Heart left ventricle (tissue), 16 donors: ENCODE results near the gene AOC3. TPM values are rescaled to one million over a fixed set of nuclear protein-coding genes. Genes with fewer than 3 reads are reported as not detected.
"Not testable (repeated sequence)": the region's sequence is repeated elsewhere in the genome, so short reads cannot be mapped to it uniquely, and the experiment has no call there.

Experiments
- ATAC-seq, 4 donors: fragments of 200-7000 bp; cut with Tn5 transposase; one replicate each; pipeline ENCODE4 v1.9.1; 2020 to 2022; ENCODE audit warnings: moderate library complexity in 4 of 4, mild to moderate bottlenecking in 3 of 4, moderate number of reproducible peaks in 1 of 4
- DNase-seq, 5 donors: peaks; one replicate each; pipeline ENCODE4 v3.0.0-alpha.2; 2020
- H3K27ac ChIP-seq, 12 donors: fragments of 200-600 bp; sonication (generic) in 4 of 12; one replicate each; pipeline versions ENCODE4 v1.5.0 to v1.8.0; 2016 to 2022; ENCODE audit warnings: mild to moderate bottlenecking in 2 of 12
- H3K27me3 ChIP-seq, 9 donors: fragments of 200-600 bp; sonication (generic) in 2 of 9; one replicate each; pipeline versions ENCODE4 v1.5.1 to v1.8.0; 2016 to 2022; ENCODE audit warnings: mild to moderate bottlenecking in 3 of 9
- H3K36me3 ChIP-seq, 9 donors: fragments of 200-600 bp; sonication (generic) in 2 of 9; one replicate each; pipeline versions ENCODE4 v1.5.0 to v1.8.0; 2018 to 2022; ENCODE audit warnings: mild to moderate bottlenecking in 2 of 9
- H3K4me1 ChIP-seq, 12 donors: fragments of 200-600 bp; sonication (generic) in 4 of 12; one replicate each; pipeline versions ENCODE4 v1.5.0 to v1.8.0; 2016 to 2022; ENCODE audit warnings: mild to moderate bottlenecking in 3 of 12
- H3K4me3 ChIP-seq, 12 donors: fragments of 200-600 bp; sonication (generic) in 4 of 12; one replicate each; pipeline versions ENCODE4 v1.5.0 to v1.8.0; 2017 to 2022; ENCODE audit warnings: mild to moderate bottlenecking in 9 of 12, moderate library complexity in 4 of 12
- H3K9me3 ChIP-seq, 12 donors: fragments of 200-600 bp; sonication (generic) in 4 of 12; one replicate each; pipeline versions ENCODE4 v1.5.0 to v1.8.0; 2016 to 2022; ENCODE audit warnings: mild to moderate bottlenecking in 1 of 12
- CTCF ChIP-seq, 12 donors: fragments of 200-600 bp; sonication (generic) in 4 of 12; IDR thresholded peaks; one replicate each; pipeline versions ENCODE4 v1.5.0 to v1.8.0; 2018 to 2022; ENCODE audit warnings: antibody characterized with exemption in 12 of 12, mild to moderate bottlenecking in 5 of 12
- POLR2A ChIP-seq, 2 donors: fragments of 450-650 bp; IDR thresholded peaks; one replicate each; pipeline ENCODE4 v1.6.1; 2017; ENCODE audit warnings: antibody characterized with exemption in 2 of 2, mild to moderate bottlenecking in 2 of 2, moderate library complexity in 2 of 2
- WGBS, 4 donors: extraction: QIAGEN DNeasy Blood & Tissue Kit in 2 of 4; methylation state at CpG; one replicate each; pipeline versions ENCODE4 v1.1.5 to v1.1.7; 2013 to 2018; 5-methylcytosine and 5-hydroxymethylcytosine counted together
- intact Hi-C, 10 donors: fragments of 100-400 bp; cut with DNase I; formaldehyde crosslinking; loops; one replicate each; pipeline versions ENCODE4 v1.11.1 to v1.14.2; 2022
- polyA plus RNA-seq, 2 donors: library from polyadenylated mRNA; stranded (reverse); fragments of 200-250 nt; gene quantifications; one replicate each; pipeline ENCODE4 v1.2.3, GENCODE V29; 2013
- total RNA-seq, 9 donors: library from RNA; depleted of rRNA in 2 of 9; stranded (reverse); fragments of >200 nt in 2 of 9; fragmentation: NEBNext Ultra II Directional in 3 of 9; extraction: Animal tissue kit (Norgen Biotek cat#: 25700) in 3 of 9; gene quantifications; one replicate each; pipeline versions ENCODE4 v1.1.0 to v1.2.4, GENCODE V29; 2016 to 2023
- donor health status: ischemic (EF 13 %, LVEDD 7.1; RV severe dilation, severe dysfunction).
- donor health status: healthy with polysubstance abuse.
- donor health status: DM: no; HTN: yes; CAD: no.
- donor health status: DM: no; HTN: no; CAD: no.
- donor health status: ischemic (EF 25% LVEDD 6.9; RV normal size, moderate dysfunction).
- donor health status: ischemic (EF 25% LVEDD 5.7; RV mildly dilated, moderate dysfunction).
- donor health status: healthy.
- donor health status: DM: yes; HTN: yes; CAD: no.
- donor health status: ischemic (EF 35%, LVEDD 5.7; RV mildly dilated, moderate dysfunction).
- donor health status: nonischemic (EF 11% LVEDD 7.7; RV severe dilation, severe dysfunction).
- donor health status: DM: yes; HTN: yes; CAD: no.
- donor health status: PGD.
- donor health status: ischemic (EF 29% LVEDD 5.4; RV normal size, mild dysfunction).
- donor health status: nonischemic (EF 23%, LVEDD 6.1; RV moderate dilation, normal function).

AOC3 gene
- total and polyA plus RNA-seq, 11 donors: 3.9 to 55.4 (median 10.2) TPM

GRCh38 chr17:42855048-42855596 lies 4.1 kb downstream of the AOC3 start:
- DNase-seq (peak in 1 of 5 donors; percentile 52), ATAC-seq (no peak)
- Histone ChIP-seq H3K4me1 (peaks cover 0 to 22% (median 6%) of the 10 kb centered on the region in 12 donors), H3K4me3 (peak overlapping the region in 1 of 12 donors; percentile 53), H3K9me3 (no peaks in the 10 kb centered on the region), H3K27ac (peak overlapping the region in 1 of 12 donors; percentile 40), H3K36me3 (no peaks in the 10 kb centered on the region), H3K27me3 (peaks cover 0 to 4% (median 0%) of the 10 kb centered on the region in 9 donors)
- TF ChIP-seq POLR2A (IDR thresholded peaks at IDR 0.05) (no peak), CTCF (IDR thresholded peaks at IDR 0.05) (no peak)
- WGBS, 4 donors: 79 to 85% (median 83%) methylated on average over 8 of the region's 8 CpGs
- intact Hi-C loops: no loop called here

DNA sequence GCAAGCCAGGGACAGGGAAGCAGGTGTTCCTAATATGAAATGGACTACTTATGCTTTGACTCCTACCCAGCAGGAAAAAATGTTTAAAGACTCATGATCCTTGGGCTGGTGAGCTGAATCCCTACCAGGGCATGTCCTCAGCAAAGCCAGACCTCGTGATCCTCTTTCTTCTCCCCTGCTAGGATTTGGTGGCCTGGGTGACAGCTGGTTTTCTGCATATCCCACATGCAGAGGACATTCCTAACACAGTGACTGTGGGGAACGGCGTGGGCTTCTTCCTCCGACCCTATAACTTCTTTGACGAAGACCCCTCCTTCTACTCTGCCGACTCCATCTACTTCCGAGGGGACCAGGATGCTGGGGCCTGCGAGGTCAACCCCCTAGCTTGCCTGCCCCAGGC lies 5.1 kb downstream of the AOC3 start:
- peaks cover 0 to 14% (median 0%) of the 10 kb centered on the region in 12 donors for H3K4me1 ChIP-seq
- H3K4me3 ChIP-seq, intact Hi-C loops, ATAC-seq, H3K36me3 ChIP-seq, H3K9me3 ChIP-seq, H3K27ac ChIP-seq, H3K27me3 ChIP-seq: not testable (repeated sequence)
- DNase-seq: peak in 1 of 5 donors; percentile 22
- 80 to 86% (median 84%) methylated on average over 1 to 8 of the region's 8 CpGs for WGBS, 4 donors

GRCh38 chr17:42856516-42856915 lies 5.5 kb downstream of the AOC3 start:
- ATAC-seq, H3K4me3 ChIP-seq, intact Hi-C loops, H3K36me3 ChIP-seq, H3K27me3 ChIP-seq, H3K9me3 ChIP-seq: not testable (repeated sequence)
- Histone ChIP-seq H3K4me1 (peaks cover 0 to 14% (median 0%) of the 10 kb centered on the region in 12 donors), H3K27ac (peak overlapping the region in 1 of 12 donors; percentile 19)
- 75 to 88% (median 83%) methylated on average over 6 to 7 of the region's 8 CpGs for WGBS, 4 donors
- DNase-seq: peak in 1 of 5 donors; percentile 24

DNA sequence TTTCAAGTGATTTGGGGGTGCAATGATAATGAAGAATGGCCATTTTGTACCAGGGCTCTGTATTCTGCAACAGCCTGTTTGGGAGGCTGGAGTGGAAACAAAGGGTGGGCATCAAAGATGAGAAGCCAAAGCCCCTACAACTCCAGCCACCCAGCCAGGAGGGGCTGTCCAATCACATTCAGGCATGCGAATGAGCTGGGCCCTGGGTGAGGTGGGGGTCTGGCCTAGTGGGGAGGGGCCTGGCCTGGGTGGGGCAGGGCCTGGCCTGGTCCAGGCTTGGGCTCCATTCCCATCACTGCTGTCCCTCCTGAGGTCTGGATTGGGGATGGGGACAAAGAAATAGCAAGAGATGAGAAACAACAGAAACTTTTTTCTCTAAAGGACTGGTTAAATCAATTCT lies 6.4 kb downstream of the AOC3 start:
- H3K4me1 ChIP-seq: peaks cover 0 to 14% (median 0%) of the 10 kb centered on the region in 12 donors
- H3K9me3 ChIP-seq: no peaks in the 10 kb centered on the region
- 79 to 95% (median 91%) methylated on average over 1 of the region's 1 CpG for WGBS, 4 donors
- DNase-seq (peak in 1 of 5 donors; percentile 4), ATAC-seq (no peak)
- TF ChIP-seq POLR2A (IDR thresholded peaks at IDR 0.05) (no peak), CTCF (IDR thresholded peaks at IDR 0.05) (no peak)
- H3K27me3 ChIP-seq: peaks cover 0 to 4% (median 0%) of the 10 kb centered on the region in 9 donors
- intact Hi-C loops: no loop called here
- no peaks in the 10 kb centered on the region for H3K36me3 ChIP-seq
- no peak overlapping the region for H3K4me3 ChIP-seq
- H3K27ac ChIP-seq: peak overlapping the region in 1 of 12 donors; percentile 15

- intact Hi-C loops: no loop called here
- Histone ChIP-seq H3K4me3 (no peak overlapping the region), H3K4me1 (peaks cover 0 to 16% (median 0%) of the 10 kb centered on the region in 12 donors), H3K36me3 (no peaks in the 10 kb centered on the region), H3K27ac (no peak overlapping the region), H3K9me3 (peaks cover 0 to 8% (median under 1%) of the 10 kb centered on the region in 12 donors), H3K27me3 (no peaks in the 10 kb centered on the region)
- no peak for TF ChIP-seq CTCF (IDR thresholded peaks at IDR 0.05)
- no peak for TF ChIP-seq POLR2A (IDR thresholded peaks at IDR 0.05)
- DNase-seq (peak in 1 of 5 donors; percentile 34), ATAC-seq (no peak)
- WGBS, 4 donors: 79 to 85% (median 82%) methylated on average over 7 of the region's 7 CpGs
Observed at GRCh38 chr17:42865638-42866094, 14.7 kb downstream of the AOC3 start.
